GM23338 (cell line): ENCODE data around the gene BCL2L13.

ENCODE experiments used
- CTCF ChIP-seq, 2 experiments: fragments of 200-600 bp in 1 of 2; sonication (generic) in 1 of 2; conservative IDR thresholded peaks; 2 replicates each; pipeline versions ENCODE4 v1.5.1 to v1.6.1; 2016 to 2017; ENCODE audit warnings: antibody characterized with exemption in 2 of 2, low read depth in 2 of 2, mild to moderate bottlenecking in 2 of 2, moderate library complexity in 1 of 2
- EZH2 ChIP-seq: fragments of 200-600 bp; sonication (generic); IDR thresholded peaks from one replicate; pipeline ENCODE4 v1.8.0; 2017; ENCODE audit warnings: antibody characterized with exemption, mild to moderate bottlenecking, low read depth; ENCODE audit not compliant: unreplicated experiment

- no peak for TF ChIP-seq EZH2
- TF ChIP-seq CTCF (conservative IDR thresholded peaks at IDR 0.05; ENCODE audit: low read depth in 2 of 2) = no peak
Measured at GRCh38 chr22:17674152-17674551, 35.6 kb downstream of the BCL2L13 start.
